GM18873 (cell line): ENCODE measurements around the gene PBX4.

Experiments
- ATAC-seq: cut with Tn5 transposase; IDR thresholded peaks from one replicate; pipeline ENCODE4 v1.9.1; 2021; ENCODE audit warnings: mild to moderate bottlenecking, moderate library complexity, moderate number of reproducible peaks; ENCODE audit not compliant: unreplicated experiment, low FRiP score

PBX4 gene

DNA sequence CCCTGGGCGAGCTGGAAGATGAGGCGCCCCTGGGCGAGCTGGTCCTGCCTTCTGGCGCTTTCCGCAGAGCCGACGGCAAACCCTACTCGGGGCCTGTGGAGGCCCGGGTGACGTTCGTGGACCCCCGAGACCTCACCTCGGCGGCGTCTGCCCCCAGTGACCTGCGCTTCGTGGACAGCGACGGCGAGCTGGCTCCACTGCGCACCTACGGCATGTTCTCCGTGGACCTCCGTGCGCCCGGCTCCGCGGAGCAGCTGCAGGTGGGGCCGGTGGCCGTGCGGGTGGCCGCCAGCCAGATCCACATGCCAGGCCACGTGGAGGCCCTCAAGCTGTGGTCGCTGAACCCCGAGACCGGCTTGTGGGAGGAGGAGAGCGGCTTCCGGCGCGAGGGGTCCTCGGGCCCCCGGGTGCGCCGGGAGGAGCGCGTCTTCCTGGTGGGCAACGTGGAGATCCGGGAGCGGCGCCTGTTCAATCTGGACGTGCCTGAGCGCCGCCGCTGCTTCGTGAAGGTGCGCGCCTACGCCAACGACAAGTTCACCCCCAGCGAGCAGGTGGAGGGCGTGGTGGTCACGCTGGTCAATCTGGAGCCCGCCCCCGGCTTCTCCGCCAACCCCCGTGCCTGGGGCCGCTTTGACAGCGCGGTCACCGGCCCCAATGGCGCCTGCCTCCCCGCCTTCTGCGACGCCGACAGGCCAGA, 74.1 kb downstream of the PBX4 start:
- ATAC-seq = no peak

DNA sequence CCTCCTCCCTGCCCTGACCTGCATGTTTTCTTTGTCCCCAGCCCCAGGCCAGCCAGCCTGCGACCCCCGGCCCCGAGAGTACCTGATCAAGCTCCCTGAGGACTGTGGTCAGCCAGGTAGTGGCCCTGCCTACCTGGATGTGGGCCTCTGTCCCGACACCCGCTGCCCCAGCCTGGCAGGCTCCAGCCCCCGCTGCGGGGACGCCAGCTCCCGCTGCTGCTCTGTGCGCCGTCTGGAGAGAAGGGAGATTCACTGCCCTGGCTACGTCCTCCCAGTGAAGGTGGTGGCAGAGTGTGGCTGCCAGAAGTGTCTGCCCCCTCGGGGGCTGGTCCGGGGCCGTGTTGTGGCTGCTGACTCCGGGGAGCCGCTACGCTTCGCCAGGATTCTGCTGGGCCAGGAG, 74.8 kb downstream of the PBX4 start:
- no peak for ATAC-seq

DNA sequence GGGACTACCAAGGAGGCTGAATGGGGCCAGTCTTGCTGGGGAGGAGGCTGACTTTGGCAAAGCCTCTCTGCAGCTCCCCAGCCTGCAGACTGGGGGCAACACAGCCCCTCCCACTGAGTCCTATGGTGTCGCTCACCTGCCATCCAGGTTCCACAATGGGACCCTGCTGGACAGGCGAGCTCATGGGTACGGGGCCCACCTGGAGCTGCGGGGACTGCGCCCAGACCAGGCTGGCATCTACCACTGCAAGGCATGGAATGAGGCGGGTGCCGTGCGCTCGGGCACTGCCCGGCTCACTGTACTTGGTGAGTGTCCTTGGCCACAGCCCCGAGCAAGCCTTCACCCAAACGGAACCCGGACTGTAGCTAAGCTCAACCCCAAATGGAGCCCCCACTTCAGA, 75.4 kb downstream of the PBX4 start:
- no peak for ATAC-seq

DNA sequence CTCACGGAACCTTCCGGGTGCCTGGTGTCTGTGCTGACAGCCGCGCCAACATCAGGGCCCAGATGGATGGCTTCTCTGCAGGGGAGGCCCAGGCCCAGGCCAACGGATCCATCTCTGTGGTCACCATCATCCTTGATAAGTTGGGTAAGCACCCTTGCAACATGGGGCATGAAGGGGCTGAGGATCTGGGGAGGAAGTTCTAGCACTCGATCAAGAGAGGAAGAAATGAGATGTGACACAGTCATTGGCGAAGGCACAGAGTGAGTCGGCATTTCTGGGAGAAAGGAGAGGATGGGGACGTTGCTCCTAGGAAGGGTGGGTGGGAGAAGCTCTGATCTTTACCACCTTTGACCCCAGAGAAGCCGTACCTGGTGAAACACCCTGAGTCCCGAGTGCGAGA, 76.0 kb downstream of the PBX4 start:
- no peak for ATAC-seq

DNA sequence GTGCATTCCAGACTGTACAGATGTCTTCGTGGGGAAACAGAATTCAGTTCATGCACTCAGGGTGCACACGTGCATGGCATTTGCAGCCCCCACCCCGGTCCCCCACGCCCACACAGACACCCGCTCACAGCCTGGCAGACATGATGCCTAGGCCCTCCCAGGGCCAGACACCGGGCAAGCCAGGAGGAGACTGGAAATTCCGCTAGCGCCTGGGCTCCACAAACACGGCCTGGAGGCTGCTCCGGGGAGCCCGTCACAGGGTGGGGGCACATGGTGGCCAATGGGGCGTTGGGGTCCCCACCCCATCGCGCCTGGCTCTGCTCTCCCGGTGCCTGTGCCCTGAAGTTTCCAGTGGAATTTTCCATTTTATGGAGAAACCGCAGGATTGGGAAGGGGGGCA, 76.9 kb downstream of the PBX4 start:
- no peak for ATAC-seq

DNA sequence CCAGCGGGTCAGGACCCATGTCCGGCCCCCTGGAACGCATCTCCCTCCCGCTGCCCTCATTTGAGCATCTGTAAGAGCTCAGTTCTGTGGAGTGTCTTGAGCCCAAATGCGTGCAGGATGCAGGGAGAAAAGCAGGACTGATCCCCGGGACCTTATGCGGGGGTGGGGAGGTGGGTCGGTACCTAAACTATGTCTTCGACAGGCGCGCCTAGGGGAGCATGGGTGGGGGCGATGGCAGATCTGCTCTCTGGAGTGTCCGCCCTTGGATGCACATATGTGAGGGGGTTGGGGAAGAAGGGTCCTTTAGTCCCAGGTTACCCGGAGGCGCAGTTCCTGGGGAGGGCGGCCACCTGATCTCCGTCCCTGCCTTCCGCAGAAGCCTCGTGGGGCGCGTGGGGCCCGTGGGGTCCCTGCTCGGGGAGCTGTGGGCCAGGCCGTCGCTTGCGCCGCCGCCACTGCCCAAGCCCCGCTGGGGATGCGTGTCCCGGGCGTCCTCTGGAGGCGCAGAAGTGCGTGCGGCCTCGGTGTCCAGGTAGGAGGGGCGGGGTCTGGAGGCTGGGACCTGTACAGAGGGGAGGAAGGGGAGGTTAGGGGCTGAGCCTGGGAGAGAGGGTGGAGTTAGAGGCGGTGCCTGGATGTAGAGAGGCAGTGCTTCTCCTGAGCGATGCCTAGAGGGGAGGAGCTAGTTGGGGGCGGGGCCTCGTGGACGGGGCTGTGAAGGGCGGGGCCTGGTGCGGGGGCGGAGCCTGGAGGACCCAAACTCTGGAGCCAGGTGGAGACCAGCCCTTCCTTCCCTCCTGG, 77.6 kb downstream of the PBX4 start:
- no peak for ATAC-seq

DNA sequence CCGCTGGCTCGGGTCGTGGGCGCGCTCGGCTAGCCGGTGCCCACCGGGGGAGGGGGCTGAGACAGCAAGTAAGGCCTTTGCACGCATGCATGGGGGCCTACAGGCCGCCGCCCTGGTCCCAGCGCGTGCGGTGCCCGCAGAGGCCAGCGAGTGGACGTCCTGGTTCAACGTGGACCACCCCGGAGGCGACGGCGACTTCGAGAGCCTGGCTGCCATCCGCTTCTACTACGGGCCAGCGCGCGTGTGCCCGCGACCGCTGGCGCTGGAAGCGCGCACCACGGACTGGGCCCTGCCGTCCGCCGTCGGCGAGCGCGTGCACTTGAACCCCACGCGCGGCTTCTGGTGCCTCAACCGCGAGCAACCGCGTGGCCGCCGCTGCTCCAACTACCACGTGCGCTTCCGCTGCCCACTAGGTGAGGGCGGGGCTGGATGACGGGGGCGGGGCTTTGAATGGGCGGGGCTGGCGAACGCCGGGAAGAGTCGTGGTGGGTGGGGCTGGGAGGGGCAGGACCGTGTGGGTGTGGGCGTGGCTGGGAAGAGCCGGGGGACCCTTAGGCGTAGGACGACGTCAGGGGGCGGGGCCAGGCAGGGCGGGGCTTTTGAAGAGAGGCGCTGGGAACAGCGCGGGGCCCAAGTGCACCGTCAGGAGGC, 78.3 kb downstream of the PBX4 start:
- ATAC-seq = no peak

DNA sequence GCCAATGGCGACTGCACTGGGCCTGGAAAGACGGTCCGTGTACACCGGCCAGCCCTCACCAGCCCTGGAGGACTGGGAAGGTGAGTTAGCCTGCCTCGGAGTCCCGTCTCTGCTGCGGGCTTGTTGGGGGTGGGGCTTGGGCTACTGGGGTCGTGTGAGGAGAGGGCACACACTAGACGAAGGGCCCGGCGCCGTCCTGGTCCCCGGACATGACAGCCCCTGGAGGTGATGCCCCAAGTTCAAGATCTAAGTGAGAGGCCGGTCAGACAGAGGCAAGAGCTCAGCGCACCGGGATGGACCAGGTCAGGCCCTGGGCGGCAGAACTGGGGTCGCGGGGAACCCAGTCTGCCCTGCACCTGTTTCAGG, 78.8 kb downstream of the PBX4 start:
- ATAC-seq = no peak

DNA sequence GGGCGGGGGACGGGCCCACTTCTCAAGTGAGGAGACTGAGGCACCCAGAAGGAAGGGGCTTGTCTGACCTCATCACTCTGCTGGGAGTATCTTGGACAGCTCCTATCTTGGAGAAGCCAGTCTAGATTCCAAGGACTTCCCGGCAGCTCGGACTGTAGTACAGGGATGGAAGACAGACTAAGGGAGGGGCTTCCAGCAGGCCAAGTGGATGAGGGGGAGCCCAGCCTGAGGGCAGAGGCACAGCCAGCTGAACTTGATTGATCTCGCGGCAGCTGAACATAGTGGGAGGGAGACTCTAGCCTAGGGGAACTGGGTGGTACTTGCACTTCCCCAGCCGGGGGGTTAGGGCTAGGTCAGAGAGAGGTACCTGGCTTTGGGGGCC, 79.7 kb downstream of the PBX4 start:
- no peak for ATAC-seq

DNA sequence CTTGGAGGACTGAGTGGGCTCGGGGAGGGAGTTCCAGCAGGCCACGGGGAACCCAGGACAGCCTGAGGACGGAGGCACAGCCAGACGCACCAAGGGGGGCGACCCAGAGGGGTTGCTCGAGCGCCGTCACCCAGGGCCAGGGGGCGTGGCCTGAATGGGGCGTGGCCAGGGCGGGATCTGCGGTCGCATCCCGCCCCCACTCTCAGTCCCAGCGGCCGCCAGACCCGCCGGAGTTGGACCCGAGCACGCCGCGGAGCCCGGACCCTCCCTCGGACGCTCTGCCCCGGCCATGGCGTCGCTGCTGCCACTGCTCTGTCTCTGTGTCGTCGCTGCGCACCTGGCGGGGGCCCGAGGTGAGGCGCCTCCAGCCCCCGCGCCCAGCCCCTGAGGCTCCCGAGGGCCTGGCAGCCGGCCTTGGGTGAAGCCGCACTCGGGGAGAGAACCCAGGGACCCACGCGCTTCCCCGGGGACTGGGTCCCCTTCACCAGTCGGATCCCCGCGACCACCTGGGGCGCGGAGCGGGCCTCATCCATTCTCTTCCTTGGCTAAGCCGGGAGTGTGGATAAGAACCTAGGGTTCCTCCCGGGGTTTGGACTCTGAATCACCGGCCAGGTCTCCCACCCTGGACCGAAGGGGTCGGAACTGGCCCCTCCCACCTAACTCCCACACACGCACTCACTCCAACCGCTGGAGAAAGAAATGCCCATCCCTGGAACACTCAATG, 80.3 kb downstream of the PBX4 start, which contains the start of gene CILP2:
Gene CILP2, plus strand, starts transcription at position 205 of the 724 bp plus-strand sequence. Its CDS starts 85 bp downstream, at position 290.
- ATAC-seq = no peak

DNA sequence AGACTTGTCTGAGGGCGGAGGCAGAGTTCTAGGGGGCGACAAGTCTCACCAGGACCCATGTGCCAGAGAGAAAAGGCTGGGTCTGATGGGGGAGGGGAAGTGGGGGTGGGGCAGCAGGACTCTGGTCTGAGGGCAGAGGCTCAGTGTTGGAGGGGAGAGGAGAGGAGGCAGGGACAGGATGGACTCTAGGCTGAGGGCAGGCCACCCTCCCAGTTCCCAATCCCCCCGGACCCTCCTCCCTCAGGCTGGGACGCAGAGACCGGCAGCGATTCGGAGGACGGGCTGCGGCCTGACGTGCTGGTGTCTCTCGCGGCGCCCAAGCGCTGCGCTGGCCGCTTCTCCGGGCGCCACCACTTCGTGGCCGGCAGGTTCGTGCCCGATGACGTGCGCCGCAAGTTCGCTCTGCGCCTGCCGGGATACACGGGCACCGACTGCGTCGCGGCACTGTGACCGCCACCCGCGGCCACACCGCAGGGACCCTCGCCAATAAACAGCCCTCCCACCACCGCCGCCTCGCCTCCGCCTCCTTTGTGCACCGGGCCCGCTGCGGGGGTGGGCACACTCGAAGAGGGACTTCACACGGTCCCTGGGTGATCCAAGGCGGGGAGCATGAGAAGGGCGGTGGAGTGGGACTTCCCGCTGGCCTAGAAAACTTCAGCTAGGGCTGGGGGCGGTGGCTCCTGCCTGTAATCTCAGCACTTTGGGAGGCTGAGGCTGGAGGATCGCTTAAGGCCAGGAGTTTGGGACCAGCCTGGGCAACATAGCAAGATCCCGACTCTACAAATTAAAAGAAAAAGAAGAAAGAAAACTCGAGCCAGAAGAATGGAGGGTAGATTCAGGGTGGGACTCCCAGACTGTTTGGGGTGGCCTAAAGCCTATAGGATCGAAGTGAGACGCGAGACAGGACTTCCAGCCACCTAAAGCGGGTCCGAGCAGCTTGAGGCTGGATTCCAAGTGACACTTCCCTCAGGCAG, 81.1 kb downstream of the PBX4 start:
- no peak for ATAC-seq

DNA sequence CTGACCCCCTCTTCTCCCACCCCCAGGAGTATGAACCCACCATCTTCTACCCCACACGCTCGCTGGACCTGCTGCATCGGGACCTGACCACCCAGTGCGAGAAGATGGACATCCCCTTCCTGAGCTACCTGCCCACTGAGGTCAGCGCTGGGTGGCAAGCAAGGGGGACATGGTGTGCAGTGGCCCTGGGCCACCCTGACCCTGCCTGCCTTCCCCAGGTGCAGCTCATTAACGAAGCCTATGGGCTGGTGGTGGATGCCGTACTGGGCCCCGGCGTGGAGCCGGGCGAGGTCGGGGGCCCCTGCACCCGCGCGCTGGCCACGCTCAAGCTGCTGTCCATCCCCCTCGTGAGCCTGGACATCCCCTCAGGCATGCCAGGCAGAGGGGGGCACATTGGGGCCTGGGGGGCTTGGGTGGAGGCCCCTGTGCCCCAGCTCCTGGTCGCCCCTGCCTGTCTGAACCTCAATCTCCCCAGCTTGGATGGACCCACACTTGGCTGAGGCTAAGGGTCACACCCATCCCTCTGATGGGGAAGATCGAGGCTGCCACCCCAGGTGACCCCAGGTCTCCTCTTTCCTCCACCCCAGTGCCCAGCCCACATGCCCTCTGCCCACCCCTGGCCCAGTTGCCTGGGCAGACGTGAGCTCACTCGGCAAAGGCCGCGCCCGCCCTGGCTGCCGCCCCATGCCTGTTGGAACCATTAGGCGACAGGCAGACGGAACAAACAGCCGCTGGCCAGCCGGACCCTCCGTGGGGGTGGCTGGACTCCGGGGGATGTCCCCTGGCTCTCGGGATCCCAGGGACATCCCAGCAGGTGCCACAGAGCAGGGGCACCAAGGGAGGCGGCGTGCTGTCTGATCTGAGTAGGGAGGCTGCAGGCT, 82.9 kb downstream of the PBX4 start:
- no peak for ATAC-seq

DNA sequence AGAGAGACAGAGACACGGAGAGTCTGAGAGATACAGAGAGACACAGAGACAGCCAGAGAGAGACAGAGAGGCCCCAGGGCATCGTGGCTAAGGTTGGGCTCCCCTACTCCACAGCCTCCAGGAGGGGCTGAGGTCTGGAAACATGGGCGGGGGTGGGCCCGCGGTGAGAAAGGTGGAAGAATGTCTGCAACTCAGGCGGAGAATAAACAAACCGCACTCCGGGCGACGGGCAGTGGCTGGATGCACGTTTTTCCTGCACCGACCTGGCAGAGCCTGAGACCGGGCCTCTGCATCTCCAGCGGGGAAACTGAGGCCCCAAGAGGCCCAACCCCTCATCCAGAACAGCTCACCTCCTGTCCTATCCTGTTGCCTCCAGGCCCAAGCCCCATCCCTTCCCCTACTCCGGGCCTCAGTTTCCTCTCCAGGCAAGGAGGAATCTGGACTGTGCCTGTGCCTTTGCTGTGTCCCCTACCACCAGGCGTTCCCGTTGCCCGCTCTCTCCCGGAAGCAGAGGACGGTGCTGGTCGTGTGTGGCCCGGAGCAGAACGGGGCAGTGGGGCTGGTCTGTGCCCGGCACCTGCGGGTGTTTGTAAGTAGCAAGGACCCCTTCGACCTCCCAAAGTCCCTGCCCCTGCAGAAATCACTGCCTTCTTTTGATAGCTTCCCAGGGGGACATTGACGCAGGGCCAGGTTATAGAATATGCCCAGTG, 83.8 kb downstream of the PBX4 start:
- no peak for ATAC-seq

DNA sequence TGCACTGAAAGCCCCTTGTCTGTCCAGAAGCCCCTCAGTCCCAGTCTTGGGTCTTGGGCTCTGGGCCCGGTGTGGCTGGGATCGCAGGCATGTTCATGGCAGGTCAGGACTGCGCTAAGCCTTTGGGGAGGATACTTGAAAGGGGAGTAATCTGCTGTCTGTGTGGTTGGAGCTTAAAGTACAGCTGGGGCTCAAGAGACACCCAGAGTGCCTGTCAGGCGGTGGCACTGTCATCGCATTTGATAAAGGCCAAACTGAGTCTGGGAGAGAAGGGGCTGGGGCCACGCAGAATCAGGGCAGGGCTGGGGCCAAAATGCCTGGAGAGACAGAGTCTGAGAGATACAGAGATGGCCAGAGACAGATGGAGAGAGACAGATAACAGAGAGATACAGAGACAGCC, 84.6 kb downstream of the PBX4 start:
- ATAC-seq = no peak

DNA sequence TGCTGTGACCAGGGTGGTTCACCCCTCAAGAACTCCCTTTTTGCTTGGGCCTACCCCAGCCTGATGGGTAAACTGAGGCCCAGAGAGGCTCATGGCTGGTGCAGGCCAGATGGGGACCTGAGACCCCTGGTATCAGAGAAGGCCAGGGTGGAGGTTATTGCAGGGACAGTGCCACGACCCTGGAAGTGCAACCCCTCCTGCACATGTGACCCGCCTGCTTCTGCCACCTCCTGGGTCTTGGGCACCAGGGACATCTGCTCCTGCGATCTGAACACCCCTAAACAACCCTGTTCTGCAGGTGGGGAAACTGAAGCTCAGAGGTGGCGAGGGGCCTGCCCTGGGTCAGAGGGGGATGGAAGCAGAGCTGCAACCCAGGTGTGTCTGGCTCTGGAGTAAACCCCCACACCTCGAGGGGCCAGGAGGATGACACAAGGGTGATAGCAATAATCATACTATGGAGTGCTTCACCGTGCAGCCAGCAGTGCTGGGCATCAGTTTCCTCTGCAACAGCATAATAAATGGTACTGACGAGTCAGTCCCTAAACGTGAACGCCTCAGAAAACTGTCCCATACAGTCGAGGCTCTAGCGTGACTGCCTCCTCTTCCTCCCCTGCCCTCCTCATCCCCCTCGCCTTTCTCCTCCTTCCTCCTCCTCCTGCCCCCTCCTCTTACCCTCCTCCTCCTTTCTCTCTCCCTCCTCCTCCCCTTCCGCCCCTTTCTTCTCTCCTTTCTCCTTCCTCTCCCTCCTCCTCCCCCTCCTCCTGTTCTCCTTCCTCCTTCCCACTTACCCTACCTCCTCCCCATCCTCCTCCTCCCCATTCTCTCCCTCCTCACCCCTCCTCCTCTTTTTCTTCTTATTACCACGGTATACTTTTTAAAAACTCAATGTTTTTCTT, 85.4 kb downstream of the PBX4 start:
- ATAC-seq = no peak

DNA sequence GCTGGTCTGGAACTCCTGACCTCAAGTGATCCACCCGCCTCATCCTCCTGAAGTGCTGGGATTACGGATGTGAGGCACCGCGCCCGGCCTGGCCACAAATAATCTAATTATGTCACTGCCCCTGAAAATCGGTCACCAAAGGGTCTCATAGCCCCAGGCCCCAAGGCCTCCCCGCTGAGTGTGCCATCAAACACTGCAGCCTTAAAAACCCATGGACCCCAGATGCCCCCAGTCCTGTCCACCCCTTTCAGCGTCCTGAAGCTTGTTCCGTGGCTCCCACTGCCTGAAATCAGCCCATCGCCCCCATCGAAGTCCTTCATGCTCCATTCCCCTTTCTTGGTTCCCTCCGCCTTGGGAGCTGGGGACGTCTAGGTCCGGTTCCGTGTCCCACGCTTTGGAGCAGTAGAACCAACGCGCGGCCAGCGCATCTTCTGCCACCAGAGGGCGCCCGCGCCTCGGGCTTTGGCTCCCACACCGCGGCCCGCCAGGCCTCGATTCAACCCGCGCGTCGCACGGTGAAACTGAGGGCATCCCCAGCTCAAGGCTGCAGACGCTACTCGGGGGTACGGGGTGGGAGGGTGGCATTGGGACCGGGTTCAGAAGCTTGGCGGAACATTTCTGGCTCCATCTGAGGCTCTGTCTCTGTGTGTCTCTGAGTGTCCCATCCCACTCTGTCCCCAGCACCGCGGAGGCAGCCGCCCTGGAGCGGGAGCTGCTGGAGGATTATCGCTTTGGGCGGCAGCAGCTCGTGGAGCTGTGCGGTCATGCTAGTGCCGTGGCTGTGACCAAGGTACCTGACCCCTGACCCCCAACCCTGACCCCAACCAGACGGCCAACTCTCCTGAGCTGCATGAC, 86.3 kb downstream of the PBX4 start:
- no peak for ATAC-seq
